D721Med (cell line): ENCODE results near the gene TAX1BP1.

Experiments used
- DNase-seq: peaks from one replicate; pipeline ENCODE4 v3.0.0; 2011; ENCODE audit warnings: low spot score; ENCODE audit not compliant: insufficient read length
- FAIRE-seq: peaks from 2 replicates; lab custom pipeline; 2011; peaks lifted over from hg19 to GRCh38; lab: Jason Lieb, UNC
- CTCF ChIP-seq: IDR thresholded peaks from 2 replicates; pipeline ENCODE4 v1.5.1; 2012; ENCODE audit warnings: mild to moderate bottlenecking, control low read depth; ENCODE audit not compliant: insufficient read depth; ENCODE audit errors: missing control alignments

The TAX1BP1 gene

DNA sequence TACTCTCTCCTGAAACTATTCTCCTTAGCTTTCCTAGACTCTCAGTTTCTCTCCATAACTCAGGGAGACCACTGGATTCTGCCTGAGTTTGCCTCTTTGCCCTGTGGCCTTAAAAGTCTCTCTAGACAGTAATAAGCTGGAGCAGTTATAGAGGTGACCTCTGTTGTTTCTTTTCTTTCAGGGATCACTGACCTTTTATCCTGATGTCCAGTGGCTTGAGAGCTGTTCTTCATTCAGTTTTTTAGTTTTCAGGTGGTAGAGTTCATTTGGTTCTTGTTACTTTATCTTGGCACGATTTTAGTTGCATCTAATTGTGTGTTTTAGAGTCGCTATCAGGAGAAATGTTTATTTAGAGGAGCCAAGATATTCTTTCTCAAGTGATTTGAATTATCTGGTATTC lies 37.7 kb downstream of the TAX1BP1 start:
- FAIRE-seq (no peak), DNase-seq (no peak)
- TF ChIP-seq CTCF = no peak

GRCh38 chr7:27779873-27780272 lies 39.9 kb downstream of the TAX1BP1 start:
- FAIRE-seq (no peak), DNase-seq (no peak)
- no peak for TF ChIP-seq CTCF

DNA sequence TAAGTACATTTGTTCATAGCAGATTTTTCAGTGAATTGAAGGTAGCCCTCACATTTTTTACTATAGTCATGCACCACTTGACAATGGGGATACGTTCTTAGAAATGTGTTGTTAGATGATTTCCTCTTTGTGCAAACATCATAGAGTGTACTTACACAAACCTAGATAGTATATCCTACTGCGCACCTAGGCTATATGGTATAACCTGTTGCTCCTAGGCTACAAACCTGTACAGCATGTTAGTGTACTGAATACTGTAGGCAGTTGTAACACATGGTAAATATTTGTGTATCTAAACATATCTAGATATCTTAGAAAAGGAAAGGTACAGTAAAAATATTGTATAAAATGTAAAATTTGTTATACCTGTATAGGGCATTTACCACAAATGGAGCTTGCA lies 41.2 kb downstream of the TAX1BP1 start:
- DNase-seq (no peak), FAIRE-seq (no peak)
- no peak for TF ChIP-seq CTCF

DNA sequence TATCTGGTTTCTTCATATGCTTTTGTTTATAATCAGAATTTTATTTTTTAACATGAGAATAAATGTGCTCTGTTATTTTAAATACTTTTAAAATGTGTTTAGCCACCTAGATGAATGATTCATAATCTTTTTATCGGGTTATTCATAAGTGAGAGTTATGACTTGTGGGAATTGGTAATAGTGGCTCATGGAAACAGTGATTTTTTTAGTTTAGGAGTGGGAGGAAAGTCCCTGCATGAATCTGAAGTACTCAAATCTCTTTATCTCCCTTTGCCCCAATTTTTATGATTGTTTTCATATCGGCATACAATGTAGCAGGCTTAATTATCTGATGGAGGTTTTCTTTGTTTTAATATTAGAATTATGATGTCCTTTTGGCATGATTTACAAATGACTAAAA lies 42.9 kb downstream of the TAX1BP1 start:
- no peak for DNase-seq
- no peak for FAIRE-seq
- no peak for TF ChIP-seq CTCF

DNA sequence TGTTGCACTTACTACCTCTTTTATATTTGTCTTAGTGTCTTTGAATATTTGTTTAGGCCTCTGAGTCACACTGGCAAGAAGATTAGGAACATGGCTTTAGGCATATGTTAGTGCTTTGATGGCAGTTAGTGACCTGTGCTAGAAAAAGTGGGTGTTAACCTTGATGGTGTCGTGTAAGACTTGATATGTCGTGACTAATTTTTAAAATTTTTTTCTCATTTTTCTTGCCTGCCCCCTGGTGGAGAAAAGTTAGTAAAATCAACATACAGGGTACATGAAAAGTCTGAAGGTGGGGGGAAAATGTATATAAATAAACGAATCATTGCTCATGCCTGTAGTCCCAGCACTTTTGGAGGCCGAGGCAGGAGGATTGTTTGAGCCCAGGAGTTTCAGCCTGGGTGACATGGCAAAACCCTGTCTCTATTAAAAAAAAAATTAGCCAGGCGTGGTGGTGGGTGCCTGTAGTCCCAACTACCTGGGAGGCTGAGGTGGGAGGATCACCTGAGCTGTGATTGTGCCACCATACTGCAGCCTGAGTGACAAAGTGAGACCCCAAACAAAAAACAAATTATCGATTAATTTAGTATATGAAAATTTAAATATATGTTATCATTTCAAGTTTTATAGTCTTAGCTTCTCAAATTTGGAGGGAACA lies 44.6 kb downstream of the TAX1BP1 start:
- peak; percentile 45 for TF ChIP-seq CTCF
- FAIRE-seq (no peak), DNase-seq (no peak)

DNA sequence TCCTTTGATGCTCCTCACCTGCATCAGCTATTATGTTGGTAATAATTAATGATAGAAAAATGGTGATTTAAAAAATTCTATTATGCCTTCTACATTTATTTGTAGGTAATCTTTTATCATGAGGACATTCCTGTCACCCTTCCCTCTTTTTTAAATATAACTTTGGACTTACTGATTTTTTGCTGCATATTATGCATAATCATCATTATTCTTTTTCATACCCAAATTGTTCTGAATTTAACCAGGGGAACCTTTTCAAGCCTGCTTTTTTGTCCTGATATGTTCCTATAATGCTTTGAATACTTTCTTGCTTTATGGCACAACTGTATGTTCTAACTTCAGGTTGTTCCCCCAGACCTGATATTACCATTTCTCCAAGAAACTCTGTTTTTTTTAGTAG lies 48.5 kb downstream of the TAX1BP1 start:
- FAIRE-seq (no peak), DNase-seq (no peak)
- TF ChIP-seq CTCF = no peak

- FAIRE-seq = no peak
- no peak for DNase-seq
Measured at GRCh38 chr7:27793780-27794179, 53.8 kb downstream of the TAX1BP1 start.

More at GRCh38 chr7:27793780-27794179, 53.8 kb downstream of the TAX1BP1 start:
- TF ChIP-seq CTCF = no peak
